Ovary (tissue), 3 donors: ENCODE measurements around the gene CRLF1.

ENCODE experiments used
- EP300 ChIP-seq: sonication (generic); formaldehyde crosslinking; IDR thresholded peaks from one replicate; pipeline ENCODE4 v1.6.1; 2017; ENCODE audit warnings: antibody characterized with exemption
- POLR2A ChIP-seq: fragments of 450-650 bp; IDR thresholded peaks from one replicate; pipeline ENCODE4 v1.6.1; 2017; ENCODE audit warnings: antibody characterized with exemption, mild to moderate bottlenecking, moderate library complexity
- TF ChIP-seq, protein P1 (sequence below), 3 donors: fragments of 450-650 bp in 2 of 3; fragments of 200-600 bp in 1 of 3; IDR thresholded peaks; one replicate each; pipeline versions ENCODE4 v1.5.1 to v1.8.0; 2016 to 2022; ENCODE audit warnings: antibody characterized with exemption in 3 of 3, mild to moderate bottlenecking in 1 of 3
- donor health status: DM: no; HTN: no; CAD: no.

DNA sequence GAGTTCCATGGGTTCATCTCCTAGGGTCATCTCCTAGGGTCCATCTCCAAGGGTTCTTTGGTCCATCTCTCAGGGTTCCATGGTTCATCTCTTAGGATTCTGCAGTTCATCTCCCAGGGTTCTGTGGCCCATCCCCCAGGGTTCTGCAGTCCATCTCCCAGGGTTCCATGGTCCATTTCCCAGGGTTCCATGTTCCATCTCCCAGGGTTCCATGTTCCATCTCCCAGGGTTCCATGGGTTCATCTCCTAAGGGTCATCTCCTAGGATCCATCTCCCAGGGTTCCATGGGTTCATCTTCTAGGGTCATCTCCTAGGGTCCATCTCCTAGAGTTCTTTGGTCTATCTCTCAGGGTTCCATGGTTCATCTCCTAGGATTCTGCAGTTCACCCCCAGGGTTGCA, 11.0 kb upstream of the CRLF1 start:
- TF ChIP-seq POLR2A = no peak
- TF ChIP-seq, protein P1, sequence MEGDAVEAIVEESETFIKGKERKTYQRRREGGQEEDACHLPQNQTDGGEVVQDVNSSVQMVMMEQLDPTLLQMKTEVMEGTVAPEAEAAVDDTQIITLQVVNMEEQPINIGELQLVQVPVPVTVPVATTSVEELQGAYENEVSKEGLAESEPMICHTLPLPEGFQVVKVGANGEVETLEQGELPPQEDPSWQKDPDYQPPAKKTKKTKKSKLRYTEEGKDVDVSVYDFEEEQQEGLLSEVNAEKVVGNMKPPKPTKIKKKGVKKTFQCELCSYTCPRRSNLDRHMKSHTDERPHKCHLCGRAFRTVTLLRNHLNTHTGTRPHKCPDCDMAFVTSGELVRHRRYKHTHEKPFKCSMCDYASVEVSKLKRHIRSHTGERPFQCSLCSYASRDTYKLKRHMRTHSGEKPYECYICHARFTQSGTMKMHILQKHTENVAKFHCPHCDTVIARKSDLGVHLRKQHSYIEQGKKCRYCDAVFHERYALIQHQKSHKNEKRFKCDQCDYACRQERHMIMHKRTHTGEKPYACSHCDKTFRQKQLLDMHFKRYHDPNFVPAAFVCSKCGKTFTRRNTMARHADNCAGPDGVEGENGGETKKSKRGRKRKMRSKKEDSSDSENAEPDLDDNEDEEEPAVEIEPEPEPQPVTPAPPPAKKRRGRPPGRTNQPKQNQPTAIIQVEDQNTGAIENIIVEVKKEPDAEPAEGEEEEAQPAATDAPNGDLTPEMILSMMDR (IDR thresholded peaks at IDR 0.05) = no peak
- no peak for TF ChIP-seq EP300
